Vagina (tissue), 2 donors: ENCODE measurements around the gene ARID2. TPM values are rescaled to one million over a fixed set of nuclear protein-coding genes. Genes with fewer than 3 reads are reported as not detected.

Experiments
- DNase-seq, 2 donors: peaks; one replicate each; pipeline ENCODE4 v3.0.0-alpha.2; 2017; ENCODE audit errors: extremely low spot score in 2 of 2
- H3K27ac ChIP-seq: fragments of 200-600 bp; sonication (generic); one replicate; pipeline ENCODE4 v1.5.1; 2019
- H3K27me3 ChIP-seq: fragments of 200-600 bp; sonication (generic); one replicate; pipeline ENCODE4 v1.5.1; 2019
- H3K36me3 ChIP-seq, 2 donors: fragments of 200-600 bp; sonication (generic); one replicate each; pipeline ENCODE4 v1.5.1; 2017 to 2019
- H3K4me1 ChIP-seq: fragments of 200-600 bp; sonication (generic); one replicate; pipeline ENCODE4 v1.5.1; 2019
- H3K4me3 ChIP-seq, 2 donors: fragments of 200-600 bp; sonication (generic); 1 replicate in 1 of 2; 2 replicates in 1 of 2; pipeline ENCODE4 v1.5.1; 2016 to 2019
- H3K9me3 ChIP-seq: fragments of 200-600 bp; sonication (generic); one replicate; pipeline ENCODE4 v1.5.1; 2019
- CTCF ChIP-seq, 3 experiments: fragments of 450-650 bp in 2 of 3; fragments of 200-600 bp in 1 of 3; sonication (generic) in 1 of 3; IDR thresholded peaks; one replicate each; pipeline ENCODE4 v1.5.1; 2017 to 2019; ENCODE audit warnings: antibody characterized with exemption in 3 of 3, mild to moderate bottlenecking in 2 of 3, moderate library complexity in 2 of 3
- POLR2A ChIP-seq, 2 donors: fragments of 450-650 bp; IDR thresholded peaks; one replicate each; pipeline ENCODE4 v1.6.1; 2017; ENCODE audit warnings: antibody characterized with exemption in 2 of 2, mild to moderate bottlenecking in 2 of 2, moderate library complexity in 2 of 2
- POLR2AphosphoS5 ChIP-seq, 2 donors: sonication (generic); formaldehyde crosslinking; IDR thresholded peaks; one replicate each; pipeline ENCODE4 v1.9.0; 2017; ENCODE audit warnings: antibody characterized with exemption in 2 of 2, mild to moderate bottlenecking in 2 of 2, low read depth in 1 of 2; ENCODE audit not compliant: insufficient read depth in 1 of 2
- intact Hi-C: fragments of 100-400 bp; cut with DNase I; formaldehyde crosslinking; loops from one replicate; pipeline ENCODE4 v1.15.1; 2023
- total RNA-seq: library from RNA; depleted of rRNA; stranded (reverse); fragments of >200 nt; gene quantifications from one replicate; pipeline ENCODE4 v1.2.3, GENCODE V29; 2016

The ARID2 gene
- total RNA-seq, 1 donor from 2014 or later, result 39.0 TPM

GRCh38 chr12:45879363-45879895 is 149.9 kb downstream of the ARID2 start:
- DNase-seq, result no peak
- no peaks in the 10 kb centered on the region for H3K9me3 ChIP-seq
- no peaks in the 10 kb centered on the region for H3K27me3 ChIP-seq
- H3K4me1 ChIP-seq, result peaks cover 9% of the 10 kb centered on the region
- H3K4me3 ChIP-seq, result no peak overlapping the region
- TF ChIP-seq POLR2AphosphoS5 (IDR thresholded peaks at IDR 0.05; ENCODE audit: insufficient read depth in 1 of 2, low read depth in 1 of 2) (no peak), POLR2A (IDR thresholded peaks at IDR 0.05) (no peak), CTCF (IDR thresholded peaks at IDR 0.05) (no peak)
- intact Hi-C loops, result no loop called here
- H3K27ac ChIP-seq, result no peak overlapping the region
- H3K36me3 ChIP-seq, result peaks cover 0 to 23% of the 10 kb centered on the region in 2 donors

- H3K9me3 ChIP-seq, result no peaks in the 10 kb centered on the region
- intact Hi-C loops, result no loop called here
- TF ChIP-seq POLR2AphosphoS5 (IDR thresholded peaks at IDR 0.05; ENCODE audit: insufficient read depth in 1 of 2, low read depth in 1 of 2) (no peak), POLR2A (IDR thresholded peaks at IDR 0.05) (no peak), CTCF (IDR thresholded peaks at IDR 0.05) (no peak)
- H3K4me1 ChIP-seq, result peaks cover 9% of the 10 kb centered on the region
- no peak overlapping the region for H3K27ac ChIP-seq
- H3K36me3 ChIP-seq, result peaks cover 0 to 14% of the 10 kb centered on the region in 2 donors
- H3K4me3 ChIP-seq, result no peak overlapping the region
- H3K27me3 ChIP-seq, result no peaks in the 10 kb centered on the region
- no peak for DNase-seq
Observed at GRCh38 chr12:45880533-45880932, 151.0 kb downstream of the ARID2 start.

- Histone ChIP-seq H3K36me3 (peaks cover 0 to 4% of the 10 kb centered on the region in 2 donors), H3K27ac (no peak overlapping the region), H3K4me1 (peaks cover 9% of the 10 kb centered on the region), H3K4me3 (no peak overlapping the region), H3K27me3 (no peaks in the 10 kb centered on the region), H3K9me3 (no peaks in the 10 kb centered on the region)
- intact Hi-C loops, result no loop called here
- DNase-seq, result no peak
- TF ChIP-seq POLR2AphosphoS5 (IDR thresholded peaks at IDR 0.05; ENCODE audit: insufficient read depth in 1 of 2, low read depth in 1 of 2), result no peak
- TF ChIP-seq CTCF (IDR thresholded peaks at IDR 0.05), result no peak
- TF ChIP-seq POLR2A (IDR thresholded peaks at IDR 0.05), result no peak
Observed at GRCh38 chr12:45883187-45883586, 153.7 kb downstream of the ARID2 start.

- Histone ChIP-seq H3K36me3 (peaks cover 0 to 3% of the 10 kb centered on the region in 2 donors), H3K27ac (no peak overlapping the region), H3K27me3 (no peaks in the 10 kb centered on the region), H3K4me3 (no peak overlapping the region), H3K4me1 (no peaks in the 10 kb centered on the region), H3K9me3 (no peaks in the 10 kb centered on the region)
- TF ChIP-seq POLR2A (IDR thresholded peaks at IDR 0.05) (no peak), POLR2AphosphoS5 (IDR thresholded peaks at IDR 0.05; ENCODE audit: insufficient read depth in 1 of 2, low read depth in 1 of 2) (no peak), CTCF (IDR thresholded peaks at IDR 0.05) (no peak)
- DNase-seq, result no peak
- intact Hi-C loops, result no loop called here
Observed at GRCh38 chr12:45886685-45887084, 157.2 kb downstream of the ARID2 start.

GRCh38 chr12:45887544-45887943 is 158.0 kb downstream of the ARID2 start:
- TF ChIP-seq CTCF (IDR thresholded peaks at IDR 0.05) (no peak), POLR2AphosphoS5 (IDR thresholded peaks at IDR 0.05; ENCODE audit: insufficient read depth in 1 of 2, low read depth in 1 of 2) (no peak), POLR2A (IDR thresholded peaks at IDR 0.05) (no peak)
- no peak overlapping the region for H3K4me3 ChIP-seq
- intact Hi-C loops, result no loop called here
- H3K27me3 ChIP-seq, result no peaks in the 10 kb centered on the region
- no peaks in the 10 kb centered on the region for H3K4me1 ChIP-seq
- no peak overlapping the region for H3K27ac ChIP-seq
- no peaks in the 10 kb centered on the region for H3K9me3 ChIP-seq
- DNase-seq, result no peak
- peaks cover 0 to 12% of the 10 kb centered on the region in 2 donors for H3K36me3 ChIP-seq
